H1 (cell line): ENCODE results near the gene TJP3. TPM values are rescaled to one million over a fixed set of nuclear protein-coding genes. Genes with fewer than 3 reads are reported as not detected.

Experiments used
- CHD1 ChIP-seq: IDR thresholded peaks from 2 replicates; pipeline ENCODE4 v1.6.1; 2012; ENCODE audit warnings: low read depth, low read length, improper control_type of control experiment
- FOSL1 ChIP-seq: IDR thresholded peaks from 2 replicates; pipeline ENCODE4 v1.6.1; 2011; ENCODE audit warnings: mild to moderate bottlenecking, low read depth, low read length, moderate library complexity; ENCODE audit not compliant: insufficient read depth
- GTF2F1 ChIP-seq: IDR thresholded peaks from 2 replicates; pipeline ENCODE4 v1.6.1; 2012; ENCODE audit warnings: low read depth, low read length, improper control_type of control experiment, borderline replicate concordance
- NRF1 ChIP-seq: IDR thresholded peaks from 2 replicates; pipeline ENCODE4 v1.6.1; 2011; ENCODE audit warnings: mild to moderate bottlenecking, low read depth, low read length, improper control_type of control experiment
- polyA plus RNA-seq, 7 experiments: library from polyadenylated mRNA; depleted of rRNA in 3 of 7; stranded (reverse) in 5 of 7; unstranded in 2 of 7; fragments of >200 nt in 5 of 7; fragments of 200-250 nt in 2 of 7; gene quantifications; 1 replicate in 5 of 7; 2 replicates in 1 of 7; 4 replicates in 1 of 7; pipeline versions ENCODE4 v1.2.1 to v1.2.3, GENCODE V29; 2011 to 2013; ENCODE audit warnings: missing spikeins in 2 of 7, mixed read lengths in 2 of 7
- total RNA-seq: library from RNA; stranded (reverse); fragmentation: NEBNext Ultra II Directional; extraction: Animal tissue kit (Norgen Biotek cat#: 25700); gene quantifications from 2 replicates; pipeline ENCODE4 v1.2.1, GENCODE V29; 2021
- TF ChIP-seq, protein P1 (sequence below): IDR thresholded peaks from 2 replicates; pipeline ENCODE4 v1.6.1; 2011; ENCODE audit warnings: low read depth, mild to moderate bottlenecking, low read length; ENCODE audit not compliant: insufficient read depth
- TF ChIP-seq, protein P2 (sequence below): IDR thresholded peaks from 2 replicates; pipeline ENCODE4 v1.6.1; 2012; ENCODE audit warnings: inconsistent platforms

Gene TJP3
- total and polyA plus RNA-seq, 2 of the 8 experiments (the other 6 are each of a cell fraction or from before 2014, with no cell fraction given), result 17.1 to 26.1 TPM

DNA sequence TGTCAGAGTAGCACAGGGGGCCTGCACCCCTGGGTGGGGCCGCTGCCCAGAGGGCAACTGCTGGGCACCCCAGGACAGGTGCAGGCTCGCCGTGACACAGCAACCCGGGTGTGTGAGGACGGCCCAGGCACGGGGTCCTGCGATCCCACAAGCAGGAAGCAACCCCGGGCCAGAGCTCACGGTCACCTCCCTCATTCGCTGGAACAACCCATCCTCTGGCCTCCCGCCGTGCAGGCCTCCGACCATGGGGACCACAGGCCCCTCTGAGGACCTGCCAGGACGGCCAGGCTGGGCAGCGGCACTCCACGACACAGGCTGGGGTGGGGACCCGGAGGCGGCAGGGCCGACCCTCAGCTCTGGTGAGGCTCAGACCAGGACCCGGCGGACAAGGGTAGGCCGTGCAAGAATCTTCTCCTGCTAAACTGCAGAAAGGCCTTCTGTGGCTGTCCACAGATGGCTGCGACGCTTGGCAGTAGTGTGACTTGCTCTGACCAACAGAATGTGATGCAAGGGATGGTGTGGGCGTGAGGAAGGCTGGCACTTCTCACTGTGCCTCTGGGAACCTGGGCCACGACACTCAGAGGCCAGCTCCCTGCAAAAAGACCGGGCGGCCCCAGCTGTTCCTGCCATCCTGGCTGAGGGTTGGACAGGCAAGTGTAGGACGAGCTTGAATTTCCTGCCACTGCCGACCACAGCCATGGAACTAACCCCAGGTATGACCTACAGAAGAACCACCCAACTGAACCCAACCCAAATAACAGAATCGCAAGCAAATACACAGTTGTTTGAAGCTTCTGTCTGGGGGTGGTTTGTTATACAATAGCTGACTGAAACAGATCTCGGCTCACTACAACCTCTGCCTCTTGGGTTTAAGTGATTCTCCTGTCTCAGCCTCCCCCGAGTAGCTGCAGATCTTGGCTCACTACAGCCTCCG, 34.4 kb upstream of the TJP3 start (continued):
- TF ChIP-seq FOSL1 (no peak), NRF1 (no peak), GTF2F1 (no peak), CHD1 (no peak)
- TF ChIP-seq, protein P1, sequence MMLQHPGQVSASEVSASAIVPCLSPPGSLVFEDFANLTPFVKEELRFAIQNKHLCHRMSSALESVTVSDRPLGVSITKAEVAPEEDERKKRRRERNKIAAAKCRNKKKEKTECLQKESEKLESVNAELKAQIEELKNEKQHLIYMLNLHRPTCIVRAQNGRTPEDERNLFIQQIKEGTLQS, result no peak
- TF ChIP-seq, protein P2, sequence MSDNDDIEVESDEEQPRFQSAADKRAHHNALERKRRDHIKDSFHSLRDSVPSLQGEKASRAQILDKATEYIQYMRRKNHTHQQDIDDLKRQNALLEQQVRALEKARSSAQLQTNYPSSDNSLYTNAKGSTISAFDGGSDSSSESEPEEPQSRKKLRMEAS, result no peak
